ENCODE results near the gene CCL13.

- no peak for TF ChIP-seq CTCF (IDR thresholded peaks at IDR 0.05)
- no peak for TF ChIP-seq POLR2A (IDR thresholded peaks at IDR 0.05)
- TF ChIP-seq POLR2AphosphoS5 (IDR thresholded peaks at IDR 0.05): no peak
Observed at GRCh38 chr17:34374457-34374856, 18.2 kb downstream of the CCL13 start.
